Right cardiac atrium (tissue), 5 donors: Measurements from ENCODE around the gene TSHZ1. TPM values are rescaled to one million over a fixed set of nuclear protein-coding genes. Genes with fewer than 3 reads are reported as not detected.
A peak's percentile ranks its signal among the peaks of the same experiment; 100 is the strongest.

Source experiments
- ATAC-seq, 2 donors: fragments of 200-7000 bp; cut with Tn5 transposase; one replicate each; pipeline versions ENCODE4 v1.8.0 to v1.9.1; 2020; ENCODE audit warnings: moderate library complexity in 2 of 2, mild to moderate bottlenecking in 1 of 2
- DNase-seq, 3 donors: peaks; one replicate each; pipeline ENCODE4 v3.0.0-alpha.2; 2020
- H3K27ac ChIP-seq: one replicate; pipeline ENCODE4 v1.5.1; 2013; ENCODE audit warnings: mild to moderate bottlenecking, low read length, control low read depth, moderate library complexity
- H3K27me3 ChIP-seq: one replicate; pipeline ENCODE4 v1.6.1; 2013; ENCODE audit not compliant: control insufficient read depth, insufficient read depth
- H3K4me1 ChIP-seq: one replicate; pipeline ENCODE4 v1.6.1; 2013; ENCODE audit warnings: low read length; ENCODE audit not compliant: control insufficient read depth, insufficient read depth
- H3K4me3 ChIP-seq: one replicate; pipeline ENCODE4 v1.5.1; 2013; ENCODE audit warnings: low read length, control low read depth
- H3K9me3 ChIP-seq: one replicate; pipeline ENCODE4 v1.6.1; 2013; ENCODE audit warnings: low read length; ENCODE audit not compliant: control insufficient read depth
- WGBS: extraction: QIAGEN DNeasy Blood & Tissue Kit; methylation state at CpG from one replicate; pipeline ENCODE4 v1.1.7; 2013; 5-methylcytosine and 5-hydroxymethylcytosine counted together
- intact Hi-C, 4 donors: fragments of 100-400 bp; cut with DNase I; formaldehyde crosslinking; loops; one replicate each; pipeline versions ENCODE4 v1.11.0 to v1.14.0; 2022 to 2023
- polyA plus RNA-seq: library from polyadenylated mRNA; stranded (reverse); fragments of 200-250 nt; gene quantifications from one replicate; pipeline ENCODE4 v1.2.3, GENCODE V29; 2013
- total RNA-seq, 4 donors: library from RNA; stranded (reverse); fragmentation: NEBNext Ultra II Directional; extraction: Animal tissue kit (Norgen Biotek cat#: 25700); gene quantifications; one replicate each; pipeline ENCODE4 v1.2.1, GENCODE V29; 2021
- donor health status: healthy with polysubstance abuse.
- donor health status: DM: no; HTN: yes; CAD: no.
- donor health status: DM: no; HTN: no; CAD: no.
- donor health status: DM: no; HTN: yes; CAD: no; lungs with severe emphysema.
- donor health status: DM: yes; HTN: yes; CAD: no.

Gene TSHZ1
- total and polyA plus RNA-seq, 5 donors, result 12.7 to 24.7 (median 19.3) TPM

- Histone ChIP-seq H3K27me3 (no peaks in the 10 kb centered on the region), H3K4me1 (no peaks in the 10 kb centered on the region), H3K27ac (no peak overlapping the region), H3K4me3 (no peak overlapping the region), H3K9me3 (no peaks in the 10 kb centered on the region)
- intact Hi-C loops, result no loop called here
- DNase-seq, result no peak
- no peak for ATAC-seq
- 89% methylated on average over 5 of the region's 5 CpGs for WGBS
Observed at GRCh38 chr18:75268364-75268646, 57.7 kb downstream of the TSHZ1 start.

GRCh38 chr18:75269124-75269680 is 58.6 kb downstream of the TSHZ1 start:
- Histone ChIP-seq H3K27ac (no peak overlapping the region), H3K27me3 (no peaks in the 10 kb centered on the region), H3K4me1 (no peaks in the 10 kb centered on the region), H3K4me3 (no peak overlapping the region), H3K9me3 (no peaks in the 10 kb centered on the region)
- WGBS, result 71% methylated on average over 7 of the region's 7 CpGs
- intact Hi-C loops, result no loop called here
- DNase-seq, result no peak
- ATAC-seq, result no peak

- intact Hi-C loops, result no loop called here
- 78% methylated on average over 8 of the region's 8 CpGs for WGBS
- DNase-seq (no peak), ATAC-seq (no peak)
- no peaks in the 10 kb centered on the region for H3K9me3 ChIP-seq
- no peak overlapping the region for H3K27ac ChIP-seq
- no peaks in the 10 kb centered on the region for H3K4me1 ChIP-seq
- H3K4me3 ChIP-seq, result no peak overlapping the region
- H3K27me3 ChIP-seq, result no peaks in the 10 kb centered on the region
Observed at GRCh38 chr18:75269696-75270095, 59.1 kb downstream of the TSHZ1 start.

- Histone ChIP-seq H3K27me3 (no peaks in the 10 kb centered on the region), H3K27ac (no peak overlapping the region), H3K9me3 (no peaks in the 10 kb centered on the region), H3K4me3 (no peak overlapping the region), H3K4me1 (no peaks in the 10 kb centered on the region)
- DNase-seq (no peak), ATAC-seq (no peak)
- 93% methylated on average over 11 of the region's 11 CpGs for WGBS
- intact Hi-C loops, result no loop called here
Observed at GRCh38 chr18:75271952-75272351, 61.4 kb downstream of the TSHZ1 start.

- 97% methylated on average over 15 of the region's 15 CpGs for WGBS
- no peak overlapping the region for H3K27ac ChIP-seq
- intact Hi-C loops, result no loop called here
- H3K27me3 ChIP-seq, result no peaks in the 10 kb centered on the region
- ATAC-seq (no peak), DNase-seq (no peak)
- no peaks in the 10 kb centered on the region for H3K4me1 ChIP-seq
- H3K9me3 ChIP-seq, result no peaks in the 10 kb centered on the region
- no peak overlapping the region for H3K4me3 ChIP-seq
Observed at GRCh38 chr18:75273817-75274216, 63.2 kb downstream of the TSHZ1 start.

- ATAC-seq (no peak), DNase-seq (no peak)
- intact Hi-C loops, result no loop called here
- H3K4me3 ChIP-seq, result no peak overlapping the region
- no peaks in the 10 kb centered on the region for H3K9me3 ChIP-seq
- H3K27me3 ChIP-seq, result no peaks in the 10 kb centered on the region
- WGBS, result 74% methylated on average over 8 of the region's 8 CpGs
- H3K27ac ChIP-seq, result no peak overlapping the region
- no peaks in the 10 kb centered on the region for H3K4me1 ChIP-seq
Observed at GRCh38 chr18:75275226-75275625, 64.6 kb downstream of the TSHZ1 start.

GRCh38 chr18:75276818-75277609 is 66.4 kb downstream of the TSHZ1 start:
- Histone ChIP-seq H3K27ac (no peak overlapping the region), H3K27me3 (no peaks in the 10 kb centered on the region), H3K9me3 (no peaks in the 10 kb centered on the region), H3K4me3 (no peak overlapping the region), H3K4me1 (no peaks in the 10 kb centered on the region)
- DNase-seq, result no peak
- intact Hi-C loops, result no loop called here
- WGBS, result 73% methylated on average over 16 of the region's 16 CpGs
- ATAC-seq, result no peak

GRCh38 chr18:75277610-75277928 is 67.0 kb downstream of the TSHZ1 start:
- Histone ChIP-seq H3K27me3 (no peaks in the 10 kb centered on the region), H3K4me3 (no peak overlapping the region), H3K27ac (no peak overlapping the region), H3K9me3 (no peaks in the 10 kb centered on the region), H3K4me1 (no peaks in the 10 kb centered on the region)
- intact Hi-C loops, result no loop called here
- DNase-seq, result no peak
- WGBS, result 97% methylated on average over 4 of the region's 4 CpGs
- ATAC-seq, result no peak

- no peak for ATAC-seq
- DNase-seq, result no peak
- 94% methylated on average over 5 of the region's 5 CpGs for WGBS
- no peak overlapping the region for H3K4me3 ChIP-seq
- no peaks in the 10 kb centered on the region for H3K27me3 ChIP-seq
- no peaks in the 10 kb centered on the region for H3K9me3 ChIP-seq
- no peaks in the 10 kb centered on the region for H3K4me1 ChIP-seq
- intact Hi-C loops, result no loop called here
- H3K27ac ChIP-seq, result no peak overlapping the region
Observed at GRCh38 chr18:75279381-75279780, 68.8 kb downstream of the TSHZ1 start.

GRCh38 chr18:75280427-75281280 is 70.1 kb downstream of the TSHZ1 start:
- H3K27me3 ChIP-seq, result no peaks in the 10 kb centered on the region
- H3K4me3 ChIP-seq, result no peak overlapping the region
- no peaks in the 10 kb centered on the region for H3K4me1 ChIP-seq
- peak; percentile 42 to 73 for ATAC-seq
- intact Hi-C loops, result no loop called here
- DNase-seq, result no peak
- H3K27ac ChIP-seq, result no peak overlapping the region
- 73% methylated on average over 20 of the region's 20 CpGs for WGBS
- H3K9me3 ChIP-seq, result no peaks in the 10 kb centered on the region

- no peak overlapping the region for H3K27ac ChIP-seq
- no peak overlapping the region for H3K4me3 ChIP-seq
- intact Hi-C loops, result no loop called here
- H3K9me3 ChIP-seq, result no peaks in the 10 kb centered on the region
- H3K27me3 ChIP-seq, result no peaks in the 10 kb centered on the region
- no peak for DNase-seq
- 96% methylated on average over 15 of the region's 15 CpGs for WGBS
- no peak for ATAC-seq
- H3K4me1 ChIP-seq, result no peaks in the 10 kb centered on the region
Observed at GRCh38 chr18:75282746-75283145, 72.1 kb downstream of the TSHZ1 start.
